GM21515 (cell line): ENCODE data around the gene TMEM95.
"Not testable (repeated sequence)": the region's sequence is repeated elsewhere in the genome, so short reads cannot be mapped to it uniquely, and the experiment has no call there.

Experiments used
- ATAC-seq: cut with Tn5 transposase; IDR thresholded peaks from one replicate; pipeline ENCODE4 v1.9.1; 2021; ENCODE audit not compliant: unreplicated experiment

Gene TMEM95

DNA sequence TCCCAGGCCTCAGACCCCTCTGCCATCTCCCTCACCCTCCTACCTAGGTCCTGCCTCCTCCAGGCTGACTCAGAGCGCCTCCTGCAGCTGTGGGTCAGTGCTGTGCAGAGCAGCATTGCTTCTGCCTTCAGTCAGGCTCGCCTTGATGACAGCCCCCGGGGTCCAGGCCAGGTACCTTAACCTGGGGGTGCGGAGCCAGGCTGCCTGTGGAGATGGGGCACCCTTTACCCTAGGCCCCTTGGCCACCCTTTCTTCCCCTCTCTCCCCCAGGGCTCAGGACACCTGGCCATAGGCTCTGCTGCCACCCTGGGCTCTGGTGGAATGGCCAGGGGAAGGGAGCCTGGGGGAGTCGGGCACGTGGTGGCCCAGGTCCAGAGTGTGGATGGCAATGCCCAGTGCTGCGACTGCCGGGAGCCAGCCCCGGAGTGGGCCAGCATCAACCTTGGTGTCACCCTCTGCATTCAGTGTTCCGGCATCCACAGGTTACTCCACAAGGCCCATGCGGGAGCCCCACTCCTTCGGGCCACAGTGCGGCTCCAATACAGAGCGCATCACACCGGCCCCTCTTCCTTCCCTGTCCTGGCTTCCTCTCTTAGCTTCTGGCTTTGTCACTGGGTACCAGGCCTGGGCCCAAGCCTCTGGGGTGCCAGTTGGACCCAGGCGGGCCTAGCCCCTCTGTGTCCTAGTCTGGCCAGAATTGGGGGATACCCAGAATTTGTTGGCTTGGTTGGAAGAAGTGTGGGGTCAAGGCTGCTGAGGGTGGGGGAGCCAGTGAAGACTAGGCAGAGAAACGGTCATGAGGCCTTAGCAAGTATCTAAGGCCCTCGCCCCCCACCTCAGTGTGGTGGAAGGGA is 8.0 kb upstream of the TMEM95 start:
- no peak for ATAC-seq

DNA sequence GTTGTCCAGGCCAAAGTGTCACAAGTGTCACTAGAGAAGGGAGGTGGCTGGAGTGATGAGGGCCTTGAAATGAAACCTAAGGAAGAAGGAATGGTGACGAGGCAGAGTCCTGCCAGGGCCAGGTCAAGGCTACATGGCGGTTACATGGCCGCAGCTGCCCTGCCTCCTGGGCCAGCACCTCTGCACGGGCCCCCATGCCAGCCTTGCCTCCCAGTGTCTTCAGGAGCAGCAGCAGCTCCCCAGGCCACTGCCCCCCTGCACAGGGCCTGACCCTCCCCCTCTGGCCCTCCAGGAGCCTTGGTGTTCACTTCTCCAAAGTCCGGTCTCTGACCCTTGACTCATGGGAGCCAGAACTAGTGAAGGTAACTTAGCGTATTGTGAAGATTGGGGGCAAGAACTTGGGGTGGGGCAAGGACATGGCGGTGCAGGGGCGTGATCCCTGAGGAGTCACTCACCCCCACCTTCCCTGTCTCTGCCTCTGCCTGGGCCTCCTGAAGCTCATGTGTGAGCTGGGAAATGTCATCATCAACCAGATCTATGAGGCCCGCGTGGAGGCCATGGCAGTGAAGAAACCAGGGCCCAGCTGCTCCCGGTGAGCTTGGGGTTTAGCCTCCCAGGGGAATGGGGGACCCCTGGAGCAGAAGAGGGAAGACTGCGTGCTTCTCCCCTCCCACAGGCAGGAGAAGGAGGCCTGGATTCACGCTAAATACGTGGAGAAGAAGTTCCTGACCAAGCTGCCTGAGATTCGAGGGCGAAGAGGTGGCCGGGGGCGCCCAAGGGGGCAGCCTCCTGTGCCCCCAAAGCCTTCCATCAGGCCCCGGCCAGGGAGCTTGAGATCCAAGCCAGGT is 7.1 kb upstream of the TMEM95 start:
- no peak for ATAC-seq

DNA sequence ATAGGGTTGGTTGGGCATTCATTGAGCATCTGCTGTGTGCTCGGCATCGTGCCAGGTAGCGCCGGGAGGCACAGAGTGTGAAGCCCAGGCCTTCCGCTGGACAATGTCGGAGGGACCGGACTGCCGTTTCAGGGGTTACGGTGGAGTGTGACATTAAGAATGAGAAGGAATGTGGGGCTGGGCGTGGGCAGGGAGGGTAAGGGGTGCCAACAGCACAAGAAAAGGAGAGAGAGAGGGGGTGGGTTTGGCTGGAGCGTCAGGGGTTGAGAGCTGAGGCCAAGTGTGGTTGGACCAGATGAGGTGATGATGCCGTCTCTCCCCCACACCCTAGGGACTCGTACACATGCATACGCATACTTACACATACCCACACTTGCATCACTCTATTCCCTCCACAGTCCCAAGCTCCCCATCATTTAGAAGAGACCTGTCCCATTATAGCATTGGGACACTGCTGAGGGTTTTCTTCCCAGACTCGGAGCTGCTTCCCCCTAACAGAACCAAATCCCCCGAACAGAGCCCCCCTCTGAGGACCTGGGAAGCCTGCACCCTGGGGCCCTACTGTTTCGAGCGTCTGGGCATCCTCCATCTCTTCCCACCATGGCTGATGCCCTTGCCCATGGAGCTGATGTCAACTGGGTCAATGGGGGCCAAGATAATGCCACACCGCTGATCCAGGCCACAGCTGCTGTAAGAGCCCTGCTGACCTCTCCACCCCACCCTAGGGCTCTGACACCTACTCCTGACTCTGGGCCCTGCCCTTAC is 6.3 kb upstream of the TMEM95 start:
- no peak for ATAC-seq

DNA sequence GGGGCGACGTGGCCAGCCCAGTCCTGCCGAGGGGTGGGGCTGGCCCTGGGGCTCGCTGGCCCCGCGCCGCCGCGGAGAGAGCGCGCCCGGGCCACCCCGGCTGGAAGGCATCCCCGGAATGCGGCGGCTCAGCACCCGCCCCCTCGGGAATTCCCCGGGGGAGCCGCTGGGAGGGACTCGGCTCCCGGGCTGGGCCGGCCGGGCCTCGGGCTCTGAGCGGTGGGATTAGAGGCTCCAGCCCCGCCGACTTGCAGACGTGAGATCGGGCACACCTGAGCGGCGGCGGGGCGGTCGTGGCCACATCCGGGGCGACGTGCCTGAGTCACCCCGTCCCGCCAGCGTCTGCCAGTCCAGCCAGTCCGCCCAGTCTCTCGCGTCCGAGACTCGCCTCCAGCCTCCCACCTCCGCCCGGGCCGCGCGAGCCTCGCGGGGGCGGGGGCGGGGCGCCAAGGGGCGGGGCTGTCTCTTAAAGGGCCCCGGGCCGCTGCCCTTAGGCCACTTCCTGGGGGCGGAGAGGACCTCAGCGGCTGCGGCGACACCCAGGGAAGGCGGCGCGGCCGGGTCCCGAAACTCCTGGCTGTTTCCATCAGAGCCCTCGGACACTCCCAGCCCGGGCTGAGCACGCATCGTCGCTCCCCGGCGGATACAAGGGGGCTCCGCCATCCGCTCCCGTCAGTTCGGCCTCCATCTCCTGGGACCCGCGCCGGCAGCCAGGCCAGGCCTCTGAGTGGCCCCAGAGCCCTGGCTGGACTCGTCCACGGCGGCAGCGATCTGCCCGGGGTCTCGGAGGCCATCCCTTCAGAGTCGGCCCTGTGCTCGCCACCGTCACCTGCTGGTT is 3.1 kb upstream of the TMEM95 start, which contains the start of gene KCTD11:
TSS of gene KCTD11 (plus strand) at position 498 of the 838 bp plus-strand sequence.
- ATAC-seq, result peak; percentile 51

DNA sequence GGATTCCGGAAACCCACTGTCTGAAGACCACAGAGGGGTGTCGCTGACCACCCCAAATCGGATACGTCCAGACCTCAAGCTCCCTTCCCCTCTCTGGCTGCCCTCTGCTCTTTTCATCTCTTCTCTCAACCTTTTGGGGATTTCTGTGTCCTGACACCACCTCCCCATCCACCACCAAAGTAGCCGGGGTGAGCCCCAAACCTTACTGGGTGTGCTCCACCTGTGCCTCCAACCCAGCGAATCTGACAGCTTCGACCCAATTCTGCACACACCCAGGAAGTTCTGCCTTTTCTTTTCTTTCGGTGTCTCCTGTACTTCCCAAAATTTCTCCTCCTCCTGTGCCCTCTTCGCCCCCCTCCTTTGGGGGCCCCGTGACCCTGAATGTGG is 2.5 kb upstream of the TMEM95 start:
- ATAC-seq, result no peak

DNA sequence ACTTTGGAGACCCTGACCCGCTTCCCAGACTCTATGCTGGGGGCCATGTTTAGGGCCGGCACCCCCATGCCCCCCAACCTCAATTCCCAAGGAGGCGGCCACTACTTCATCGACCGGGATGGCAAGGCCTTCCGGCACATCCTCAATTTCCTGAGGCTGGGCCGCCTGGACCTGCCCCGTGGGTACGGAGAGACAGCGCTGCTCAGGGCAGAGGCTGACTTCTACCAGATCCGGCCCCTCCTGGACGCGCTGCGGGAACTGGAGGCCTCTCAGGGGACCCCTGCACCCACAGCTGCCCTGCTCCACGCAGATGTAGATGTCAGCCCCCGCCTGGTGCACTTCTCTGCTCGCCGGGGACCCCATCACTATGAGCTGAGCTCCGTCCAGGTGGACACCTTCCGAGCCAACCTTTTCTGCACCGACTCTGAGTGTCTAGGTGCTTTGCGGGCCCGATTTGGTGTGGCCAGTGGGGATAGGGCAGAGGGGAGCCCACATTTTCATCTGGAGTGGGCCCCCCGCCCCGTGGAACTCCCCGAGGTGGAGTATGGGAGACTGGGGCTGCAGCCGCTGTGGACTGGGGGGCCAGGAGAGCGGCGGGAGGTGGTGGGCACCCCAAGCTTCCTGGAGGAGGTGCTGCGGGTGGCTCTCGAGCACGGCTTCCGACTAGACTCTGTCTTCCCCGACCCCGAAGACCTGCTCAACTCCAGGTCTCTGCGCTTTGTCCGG is 1.9 kb upstream of the TMEM95 start:
- ATAC-seq, result no peak

DNA sequence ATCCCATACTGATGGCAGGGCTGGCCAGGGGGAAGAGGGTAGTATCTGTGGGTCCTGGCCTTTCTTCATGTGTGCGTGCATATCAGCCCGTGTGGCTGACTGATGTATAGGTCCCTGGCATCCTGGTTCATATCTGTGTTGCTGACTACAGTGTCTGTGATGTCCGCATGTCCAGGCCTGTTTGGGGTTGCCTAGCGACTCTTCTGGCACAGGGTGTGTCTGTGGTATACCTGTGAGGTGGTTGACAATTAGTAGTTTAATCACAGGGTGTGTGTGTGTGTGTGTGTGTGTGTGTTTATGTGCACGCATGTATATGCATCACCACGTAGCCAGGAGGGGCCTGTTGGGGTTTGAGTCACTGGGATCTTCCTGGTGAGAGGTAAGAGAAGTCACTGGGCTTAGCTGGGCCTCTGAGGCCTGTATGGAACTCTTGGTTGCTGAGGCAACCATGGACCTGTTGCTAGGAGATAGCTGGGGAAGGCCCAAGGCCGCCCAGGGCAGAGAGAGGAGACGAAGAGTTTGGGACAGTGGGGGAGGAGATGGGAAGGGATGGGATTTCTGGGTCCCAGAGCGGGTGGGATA is 603 bp upstream of the TMEM95 start:
- no peak for ATAC-seq

DNA sequence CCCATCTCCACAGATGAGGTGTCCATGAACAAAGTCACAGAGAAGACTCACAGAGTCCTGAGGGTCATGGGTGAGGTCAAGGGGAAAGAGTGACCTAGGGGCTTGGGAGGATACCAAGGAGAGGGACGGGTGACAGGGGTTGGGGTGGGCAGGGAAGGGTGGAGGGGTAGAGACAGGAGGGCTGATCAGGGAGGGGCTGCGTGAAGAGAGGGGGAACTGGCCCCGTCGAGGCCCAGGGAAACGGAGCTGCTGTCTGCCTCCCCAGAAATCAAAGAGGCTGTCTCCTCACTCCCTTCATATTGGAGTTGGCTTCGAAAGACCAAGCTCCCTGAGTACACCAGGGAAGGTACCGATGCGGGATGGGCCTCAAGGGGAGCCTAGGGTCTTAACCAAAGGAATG is 617 bp downstream of the TMEM95 start:
- ATAC-seq, result no peak

DNA sequence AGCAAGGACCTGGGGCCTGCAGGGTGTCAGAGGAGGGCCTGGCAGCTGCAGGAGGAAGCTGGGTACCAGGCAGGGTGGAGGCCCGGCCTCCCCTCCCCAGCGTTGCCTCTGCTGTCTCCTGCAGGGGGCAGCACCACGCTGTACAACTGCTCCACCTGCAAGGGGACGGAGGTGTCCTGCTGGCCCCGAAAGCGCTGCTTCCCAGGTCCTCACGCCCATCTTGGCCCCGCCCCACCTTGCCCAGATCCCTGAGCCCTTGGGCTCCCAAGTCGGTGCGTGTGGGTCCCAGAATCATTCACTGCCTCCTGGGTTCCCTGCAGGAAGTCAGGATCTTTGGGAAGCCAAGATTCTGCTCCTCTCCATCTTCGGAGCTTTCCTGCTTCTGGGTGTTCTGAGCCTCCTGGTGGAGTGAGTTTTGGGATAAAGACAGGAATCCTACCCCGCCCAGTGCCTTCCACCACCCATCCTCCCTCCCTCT is 1.2 kb downstream of the TMEM95 start:
- ATAC-seq, result no peak

DNA sequence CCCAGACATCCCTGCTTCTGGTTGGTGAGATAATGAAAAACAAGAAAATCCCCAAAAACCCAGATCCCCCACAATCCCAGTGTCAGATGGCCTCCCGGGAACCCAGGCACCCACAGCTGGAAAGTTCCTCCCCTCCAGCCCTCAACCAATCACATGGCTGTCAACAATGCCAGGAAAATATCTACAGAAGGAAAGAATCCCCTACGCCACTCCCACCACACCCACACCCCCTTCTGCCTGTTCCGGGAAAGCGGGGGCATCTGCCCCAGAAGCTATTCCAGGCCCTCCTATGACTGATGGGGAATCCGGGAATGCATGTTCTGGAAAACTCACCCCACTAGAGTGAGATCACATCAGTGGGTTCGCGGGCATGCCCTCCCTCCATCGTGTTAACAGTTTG is 1.8 kb downstream of the TMEM95 start:
- ATAC-seq, result no peak

DNA sequence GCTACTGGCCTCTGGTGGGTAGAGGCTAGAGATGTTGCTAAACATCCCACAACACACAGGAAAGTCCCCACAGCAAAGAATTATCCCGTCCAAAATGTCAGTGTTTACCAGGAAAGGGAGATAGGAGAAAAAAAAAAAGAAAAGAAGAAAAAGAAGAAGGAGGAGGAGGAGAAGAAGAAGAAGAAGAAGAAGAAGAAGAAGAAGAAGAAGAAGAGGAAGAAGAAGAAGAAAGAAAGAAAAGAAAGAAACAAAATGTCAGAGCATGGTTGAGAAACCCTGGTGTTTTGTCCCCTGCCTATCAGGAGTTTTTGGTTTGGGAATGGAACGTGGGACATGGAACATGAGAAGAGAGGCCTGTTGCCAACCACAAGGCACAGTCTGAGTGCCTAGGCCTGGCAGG is 2.4 kb downstream of the TMEM95 start:
- no peak for ATAC-seq

DNA sequence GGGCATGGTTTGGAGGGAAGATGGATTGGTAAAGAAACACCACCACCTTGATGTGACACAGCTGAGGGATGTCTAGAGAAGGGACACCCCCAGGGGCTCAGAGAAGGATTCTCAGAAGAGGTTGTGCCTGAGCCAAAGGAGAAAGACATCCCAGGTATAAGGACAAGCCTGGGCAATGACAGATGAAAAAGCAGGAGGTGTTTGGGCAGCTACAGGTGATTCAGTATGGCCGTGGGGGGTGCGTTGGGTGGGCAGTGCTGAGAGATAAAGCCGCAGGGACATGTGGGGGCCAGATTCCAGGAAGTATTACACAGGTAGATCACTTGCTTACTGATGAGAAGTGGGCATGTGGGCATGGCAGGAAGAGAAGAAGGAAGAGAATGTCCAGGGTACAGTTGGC is 7.0 kb downstream of the TMEM95 start:
- no peak for ATAC-seq

DNA sequence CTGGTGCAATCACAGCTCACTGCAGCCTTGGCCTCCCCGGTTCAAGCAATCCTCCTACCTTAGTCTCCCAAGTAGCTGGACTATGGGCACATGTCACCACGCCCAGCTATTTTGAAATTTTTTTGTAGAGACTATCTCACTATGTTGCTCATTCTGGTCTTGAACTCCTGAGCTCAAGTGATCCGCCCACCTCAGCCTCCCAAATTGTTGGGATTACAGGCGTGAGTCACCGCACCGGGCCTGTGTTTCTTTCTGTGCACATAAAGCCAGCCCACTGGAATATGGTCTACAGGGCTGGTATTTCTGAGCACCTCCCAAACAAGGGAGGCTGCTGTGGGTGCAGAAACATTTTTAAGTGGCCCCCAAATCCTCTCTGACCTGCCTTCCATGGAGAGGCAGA is 8.4 kb downstream of the TMEM95 start:
- ATAC-seq, result no peak

DNA sequence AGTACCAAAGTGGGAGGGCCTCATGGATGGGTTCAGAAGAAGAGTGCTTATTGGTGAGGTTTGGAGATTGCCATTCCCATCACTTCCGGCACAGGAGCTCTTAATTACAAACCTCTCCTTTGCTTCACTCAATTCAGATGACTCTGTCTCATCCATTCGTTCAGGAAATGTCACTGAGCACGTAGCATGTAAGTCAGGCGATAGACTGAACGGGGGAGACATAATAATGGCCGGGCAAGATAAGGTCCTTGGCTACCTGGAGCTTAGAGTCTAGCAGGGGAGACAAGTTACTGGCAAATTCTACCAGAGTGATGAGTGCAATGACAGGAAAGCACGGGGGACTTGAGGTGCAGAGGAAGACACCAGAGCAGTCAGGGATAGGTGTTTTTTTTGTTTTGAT is 11.0 kb downstream of the TMEM95 start:
- not testable (repeated sequence) for ATAC-seq

DNA sequence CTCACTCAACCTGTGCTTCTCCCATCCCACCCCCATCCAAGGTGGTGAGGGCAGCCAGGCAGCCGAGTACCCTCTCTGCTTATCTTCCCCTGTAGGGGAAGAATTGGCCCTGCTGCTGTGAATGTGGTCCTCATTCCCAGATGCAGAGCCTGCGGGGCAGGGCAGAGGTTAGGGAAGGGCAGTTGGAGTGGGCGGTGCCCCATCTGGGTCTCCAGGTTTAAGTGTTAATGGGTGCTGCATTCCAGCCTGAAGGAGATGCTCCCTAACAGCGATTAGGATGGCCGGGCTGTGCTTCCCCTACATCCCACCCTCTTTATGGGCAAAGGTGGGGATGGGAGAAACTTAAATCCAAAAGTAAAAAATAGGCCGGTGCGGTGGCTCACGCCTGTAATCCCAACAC is 12.1 kb downstream of the TMEM95 start:
- ATAC-seq, result no peak

DNA sequence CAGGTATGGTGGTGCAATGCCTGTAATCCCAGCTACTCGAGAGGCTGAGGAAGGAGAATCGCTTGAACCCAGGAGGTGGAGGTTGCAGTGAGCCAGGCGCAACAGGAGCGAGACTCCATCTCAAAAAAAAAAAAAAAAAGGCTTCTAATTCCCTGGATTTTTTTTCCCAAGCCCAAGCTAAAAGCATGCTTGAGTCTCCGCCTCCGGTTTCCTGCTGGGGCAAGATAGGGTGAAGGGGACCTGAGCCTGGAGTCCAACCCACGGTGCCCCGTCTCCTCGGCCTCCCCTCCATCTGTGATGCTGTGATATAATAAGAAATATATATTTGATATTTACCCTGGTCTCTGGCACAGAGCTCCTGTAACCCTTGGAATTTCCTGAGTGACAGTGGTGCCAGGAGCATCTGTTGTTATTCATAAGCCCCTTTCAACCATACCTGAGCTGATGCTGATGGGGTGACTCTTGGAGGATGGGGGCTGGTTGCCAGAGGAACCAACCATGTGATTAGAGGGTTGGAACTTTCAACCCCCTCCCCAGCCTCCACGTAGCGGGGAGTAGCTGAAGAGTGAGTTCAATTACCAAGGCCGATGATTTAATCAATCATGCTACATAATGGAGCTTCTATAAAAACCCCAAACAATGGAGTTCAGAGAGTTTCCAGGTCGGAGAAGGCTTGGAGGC is 13.1 kb downstream of the TMEM95 start:
- ATAC-seq, result no peak

DNA sequence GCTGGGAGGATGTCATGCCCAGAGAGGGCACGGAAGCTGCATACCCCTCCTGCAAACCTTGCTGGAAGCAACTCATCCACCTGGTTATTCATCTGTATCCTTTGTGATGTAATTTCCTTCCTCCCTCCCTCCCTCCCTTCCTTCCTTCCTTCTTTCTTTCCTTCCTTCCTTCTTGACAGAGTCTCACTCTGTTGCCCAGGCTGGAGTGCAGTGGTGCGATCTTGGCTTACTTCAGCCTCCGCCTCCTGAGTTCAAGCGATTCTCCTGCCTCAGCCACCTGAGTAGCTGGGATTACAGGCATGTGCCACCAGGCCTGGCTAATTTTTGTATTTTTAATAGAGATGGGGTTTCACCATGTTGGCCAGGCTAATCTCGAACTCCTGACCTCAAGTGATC is 13.6 kb downstream of the TMEM95 start:
- ATAC-seq, result not testable (repeated sequence)

DNA sequence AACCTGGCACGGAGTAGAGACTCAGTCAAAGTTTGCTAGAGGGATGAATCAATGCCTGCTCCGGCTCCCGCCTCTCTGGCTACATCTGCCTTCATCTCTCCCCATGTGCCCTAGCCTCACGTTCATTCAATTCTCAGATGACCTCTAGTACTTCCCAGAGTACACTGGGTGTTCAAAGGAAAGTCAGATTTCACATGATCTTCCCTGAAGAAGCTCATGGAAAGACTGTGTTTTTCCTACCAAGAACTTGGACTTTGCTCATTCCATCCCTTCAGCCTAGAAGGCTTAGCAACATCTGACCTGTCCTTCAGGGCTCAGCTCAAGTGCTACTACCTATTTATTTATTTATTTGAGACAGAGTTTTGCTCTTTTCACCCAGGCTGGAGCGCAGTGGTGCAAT is 14.9 kb downstream of the TMEM95 start:
- no peak for ATAC-seq

DNA sequence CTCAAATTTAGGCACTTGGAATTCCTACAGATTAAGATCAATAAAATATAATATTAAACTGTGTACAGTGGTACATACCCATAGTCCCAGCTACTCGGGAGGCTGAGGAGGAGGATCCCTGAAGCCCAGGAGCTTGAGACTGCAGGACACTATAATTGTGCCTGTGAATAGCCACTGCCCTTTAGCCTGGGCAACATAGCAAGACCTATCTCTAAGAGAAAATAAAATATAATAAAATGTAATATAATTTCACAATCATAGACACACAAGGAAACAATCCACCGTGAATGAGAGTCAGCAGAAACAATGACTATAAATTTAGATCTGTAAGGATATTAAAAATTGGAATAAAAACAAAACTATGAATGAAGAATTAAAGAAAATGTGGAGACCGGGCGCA is 15.9 kb downstream of the TMEM95 start:
- no peak for ATAC-seq
